ENCODE measurements around the gene DIRAS1.
"Not testable (repeated sequence)": the region's sequence is repeated elsewhere in the genome, so short reads cannot be mapped to it uniquely, and the experiment has no call there.

The DIRAS1 gene

DNA sequence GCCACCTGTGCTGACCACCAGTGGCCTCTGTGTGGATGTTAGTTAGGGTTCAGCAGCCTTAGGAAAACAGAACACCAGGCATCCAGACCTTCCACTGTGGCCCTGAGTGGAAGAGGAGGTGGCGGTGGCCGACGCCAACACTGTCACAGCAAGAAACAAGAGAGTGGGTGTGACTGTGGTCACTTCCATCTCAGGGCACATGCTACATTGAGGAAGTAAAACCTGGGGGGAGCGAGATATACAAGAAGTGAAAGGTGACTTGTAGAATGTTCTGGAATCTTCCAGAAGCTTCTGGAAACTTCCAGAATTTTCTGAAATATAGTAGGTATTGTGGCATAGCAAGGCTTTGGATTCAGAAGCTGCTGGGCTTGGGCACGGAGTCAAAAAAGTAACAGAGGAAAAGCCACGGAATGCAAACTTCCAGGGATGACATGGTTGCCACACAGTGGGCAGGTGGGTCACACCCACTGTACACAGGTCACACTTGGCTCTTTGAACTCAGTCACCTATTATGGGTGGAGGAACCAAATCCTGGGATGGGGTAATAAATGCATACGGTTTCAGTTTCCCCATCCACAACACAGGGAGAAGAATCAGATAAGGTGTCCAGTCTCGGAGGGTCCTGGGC, 43.0 kb downstream of the DIRAS1 start:
- no peak overlapping the region for H3K4me3 ChIP-seq (ENCODE audit: low read depth, low read length)
- TF ChIP-seq CTCF (IDR thresholded peaks at IDR 0.05; ENCODE audit: low read depth, low read length): no peak

DNA sequence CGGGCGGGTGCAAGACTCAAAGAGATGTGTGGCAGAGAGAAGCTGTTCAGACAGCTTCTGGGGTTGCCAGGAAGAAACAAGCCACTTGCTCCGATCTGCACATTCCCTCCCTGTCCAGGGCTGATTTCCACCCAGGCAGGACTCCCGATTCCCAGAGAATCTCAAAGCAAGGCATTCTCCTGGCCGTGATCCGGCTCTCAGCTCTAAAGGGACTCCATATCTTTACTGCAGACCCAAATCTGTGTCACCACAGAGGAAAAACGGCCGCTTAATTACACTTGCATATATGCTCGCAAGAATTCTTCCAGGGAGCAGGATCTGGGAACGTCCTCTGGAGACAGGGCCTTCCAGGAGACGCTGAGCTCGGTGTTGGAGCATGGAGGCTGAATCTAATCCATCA, 44.3 kb downstream of the DIRAS1 start:
- TF ChIP-seq CTCF (IDR thresholded peaks at IDR 0.05; ENCODE audit: low read depth, low read length): no peak
- H3K4me3 ChIP-seq (ENCODE audit: low read depth, low read length): no peak overlapping the region

GRCh38 chr19:2675892-2676291, 45.3 kb downstream of the DIRAS1 start:
- no peak for TF ChIP-seq CTCF (IDR thresholded peaks at IDR 0.05; ENCODE audit: low read depth, low read length)
- H3K4me3 ChIP-seq (ENCODE audit: low read depth, low read length): no peak overlapping the region

DNA sequence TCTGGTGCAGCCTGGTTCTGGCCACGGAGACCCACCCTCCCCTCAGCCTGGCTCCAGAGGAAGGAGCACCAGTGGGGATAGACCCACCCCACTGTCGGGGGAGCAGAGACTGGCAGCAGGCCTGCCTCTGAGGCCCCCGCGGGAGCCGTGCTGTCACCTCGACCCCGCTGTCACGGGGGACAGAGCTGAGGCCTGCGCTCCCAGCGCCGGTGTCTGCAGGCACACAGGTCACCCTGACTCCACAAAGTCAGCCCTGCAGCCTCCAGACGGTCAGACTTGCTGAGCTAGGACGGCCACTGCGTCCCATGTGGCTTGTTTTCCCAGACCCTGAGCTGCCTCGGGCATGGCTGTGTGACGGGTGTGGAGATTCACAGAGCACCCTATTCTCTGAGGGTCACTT, 51.0 kb downstream of the DIRAS1 start:
- H3K4me3 ChIP-seq (ENCODE audit: low read depth, low read length): no peak overlapping the region
- TF ChIP-seq CTCF (IDR thresholded peaks at IDR 0.05; ENCODE audit: low read depth, low read length): no peak

DNA sequence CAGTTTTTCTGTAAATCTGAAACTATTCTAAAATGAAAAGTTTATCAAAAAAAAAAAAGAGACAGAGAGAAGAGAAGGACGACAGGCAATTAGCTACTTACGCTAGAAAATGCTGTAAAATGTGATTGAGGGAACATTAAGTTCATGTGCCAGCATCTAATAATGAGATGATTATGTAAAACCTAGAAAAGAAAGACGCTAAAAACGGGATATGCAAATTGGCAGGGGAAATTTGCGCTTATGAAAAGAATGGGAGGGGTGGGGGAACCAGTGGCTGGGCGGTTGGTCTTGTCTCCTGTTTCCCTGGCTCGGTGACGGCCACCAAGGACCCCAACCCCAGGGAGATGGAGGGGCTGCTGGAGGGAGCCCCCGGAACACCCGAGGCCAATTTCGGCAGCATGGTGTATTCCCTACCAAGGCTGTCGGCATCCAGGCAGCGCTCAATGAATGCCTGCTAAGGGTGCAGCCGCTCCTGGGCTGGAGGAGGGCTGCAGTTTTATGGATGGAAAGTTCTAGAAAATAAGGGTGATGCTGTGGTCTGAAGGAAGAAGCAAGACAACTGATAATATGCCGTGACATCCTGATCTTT, 52.9 kb downstream of the DIRAS1 start:
- H3K4me3 ChIP-seq (ENCODE audit: low read depth, low read length): no peak overlapping the region
- no peak for TF ChIP-seq CTCF (IDR thresholded peaks at IDR 0.05; ENCODE audit: low read depth, low read length)

- H3K4me3 ChIP-seq (ENCODE audit: low read depth, low read length): not testable (repeated sequence)
Observed at GRCh38 chr19:2667349-2667748, 53.8 kb downstream of the DIRAS1 start.

DNA sequence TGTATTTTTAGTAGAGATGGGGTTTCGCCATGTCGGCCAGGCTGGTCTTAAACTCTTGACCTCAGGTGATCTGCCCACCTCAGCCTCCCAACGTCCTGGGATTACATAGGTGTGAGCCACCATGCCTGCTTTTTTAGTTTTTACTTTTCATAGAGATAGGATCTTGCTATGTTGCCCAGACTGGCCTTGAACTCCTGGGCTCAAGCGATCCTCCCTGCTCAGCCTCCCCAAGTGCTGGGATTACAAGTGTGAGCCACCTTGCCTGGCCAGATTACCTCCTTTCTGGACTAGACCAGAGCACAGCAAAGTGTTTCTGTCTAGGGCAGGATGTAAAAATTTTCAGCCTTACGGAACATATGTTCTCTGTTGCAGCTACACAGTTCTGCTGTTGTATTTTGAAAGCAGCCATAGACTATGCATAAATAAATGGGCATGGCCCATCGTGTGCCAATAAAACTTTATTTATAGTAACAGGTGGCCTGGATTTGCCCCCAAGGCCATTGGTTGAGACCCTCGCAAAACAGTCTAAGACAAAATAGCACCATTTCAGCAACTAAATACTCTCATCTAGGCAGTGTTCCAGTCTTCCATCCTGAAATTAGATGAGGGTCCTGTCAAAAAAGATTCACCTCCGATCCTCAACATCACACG, 54.7 kb downstream of the DIRAS1 start:
- TF ChIP-seq CTCF (IDR thresholded peaks at IDR 0.05; ENCODE audit: low read depth, low read length): no peak
- H3K4me3 ChIP-seq (ENCODE audit: low read depth, low read length): no peak overlapping the region
